NCI-H2029 (cell line): ENCODE measurements around the gene TTC29.
"Not testable (repeated sequence)": the region's sequence is repeated elsewhere in the genome, so short reads cannot be mapped to it uniquely, and the experiment has no call there.

Experiments
- DNase-seq: peaks from one replicate; lab custom pipeline; 2025; lab: John Stamatoyannopoulos, UW

Gene TTC29

DNA sequence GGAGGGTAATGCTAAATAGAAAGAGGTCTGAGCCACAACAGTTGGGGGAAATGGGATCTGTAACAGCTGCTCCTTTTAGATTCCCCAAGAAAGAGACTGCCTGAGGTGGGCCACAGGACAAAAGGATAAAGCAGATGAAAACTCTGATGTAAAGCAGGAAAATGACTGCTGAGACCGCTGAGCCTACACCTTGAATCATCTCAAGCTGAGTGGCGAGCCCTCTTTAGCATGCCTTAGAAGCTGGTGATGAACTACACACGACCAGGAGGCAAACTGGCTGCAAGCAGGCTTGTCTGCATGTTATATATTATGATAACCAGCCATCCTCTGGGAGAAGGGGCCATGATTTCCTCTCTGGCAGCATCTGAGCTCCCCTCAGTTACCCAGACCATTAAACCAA, 88.4 kb downstream of the TTC29 start:
- DNase-seq = no peak

DNA sequence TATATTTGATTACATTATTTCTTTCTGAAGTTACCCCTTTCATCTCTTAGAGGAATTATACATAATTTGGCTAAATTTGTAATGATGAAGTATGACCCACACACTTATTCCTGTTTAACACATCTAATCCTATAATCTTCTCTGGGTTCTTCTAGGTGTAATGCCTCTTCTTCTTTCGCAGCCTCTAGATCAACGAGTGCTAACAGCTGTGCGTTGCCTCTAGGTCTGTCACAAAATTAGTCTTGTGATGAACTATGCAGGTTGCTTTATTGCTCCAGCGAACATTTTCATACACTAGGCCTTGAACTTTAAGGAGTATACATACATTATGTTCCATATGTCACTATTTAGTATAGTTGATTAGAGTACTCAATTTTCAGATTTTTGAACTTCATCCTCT, 89.9 kb downstream of the TTC29 start:
- DNase-seq = no peak

DNA sequence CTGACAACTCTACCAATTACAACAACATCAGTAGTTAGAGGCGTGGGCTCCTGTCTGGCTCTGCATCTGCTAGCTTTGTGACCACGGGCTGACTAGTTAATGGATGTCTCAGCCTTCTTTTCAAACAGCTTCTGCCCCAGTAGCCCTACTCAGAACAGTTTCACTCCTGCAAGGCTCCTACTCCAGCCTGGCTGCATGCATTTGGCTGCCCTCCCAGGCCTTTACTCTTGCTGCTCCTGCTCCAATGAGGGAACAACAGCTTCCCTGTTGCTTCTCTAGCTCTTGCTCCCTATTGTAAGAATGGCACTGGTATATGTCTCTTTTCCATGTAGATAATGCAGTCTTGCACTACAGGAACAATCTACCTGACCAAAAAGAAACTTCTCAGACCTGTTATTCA, 93.3 kb downstream of the TTC29 start:
- no peak for DNase-seq

- DNase-seq = no peak
Measured at GRCh38 chr4:146847345-146847744, 98.3 kb downstream of the TTC29 start.

GRCh38 chr4:146846882-146847281, 98.8 kb downstream of the TTC29 start:
- no peak for DNase-seq

- DNase-seq = no peak
Measured at GRCh38 chr4:146844761-146845160, 100.9 kb downstream of the TTC29 start.

DNA sequence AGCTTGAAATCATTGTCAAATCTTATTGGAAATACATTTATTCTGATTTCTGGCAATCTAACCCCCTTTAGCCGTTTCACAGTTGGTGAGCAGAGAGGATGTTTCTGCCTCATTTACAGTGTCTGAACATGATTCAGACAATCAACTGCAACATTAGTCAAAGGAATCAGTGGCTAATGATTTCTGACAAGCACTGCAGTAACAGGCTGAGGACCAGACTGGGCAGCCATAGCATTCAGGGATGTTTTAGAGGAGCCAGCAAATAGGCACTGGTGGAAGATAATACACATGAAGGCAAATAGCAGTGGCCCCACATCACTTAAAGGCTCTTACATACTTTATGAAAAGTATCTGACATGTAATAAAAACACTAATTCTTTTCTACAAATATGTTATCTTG, 102.8 kb downstream of the TTC29 start:
- no peak for DNase-seq

- no peak for DNase-seq
Measured at GRCh38 chr4:146840731-146841130, 104.9 kb downstream of the TTC29 start.

DNA sequence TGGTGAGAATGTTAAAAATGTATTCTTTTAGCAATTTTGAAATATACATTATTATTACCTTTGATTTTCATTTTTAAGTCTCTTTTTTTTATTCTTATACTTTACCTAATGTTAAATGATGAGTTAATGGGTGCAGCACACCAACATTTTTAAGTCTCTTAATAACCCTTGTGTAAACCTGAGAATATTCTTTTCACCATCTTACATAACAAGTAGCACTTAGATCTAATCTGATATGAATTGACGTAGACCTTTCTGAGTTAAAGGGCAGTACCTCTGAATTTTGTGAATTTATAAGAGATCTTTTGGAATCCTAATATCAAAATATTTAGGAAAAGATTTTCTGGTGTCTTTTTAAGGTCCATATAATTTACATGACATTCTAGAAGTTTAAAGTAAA, 110.6 kb downstream of the TTC29 start:
- DNase-seq = no peak

- DNase-seq = no peak
Measured at GRCh38 chr4:146834263-146835034, 111.2 kb downstream of the TTC29 start.

DNA sequence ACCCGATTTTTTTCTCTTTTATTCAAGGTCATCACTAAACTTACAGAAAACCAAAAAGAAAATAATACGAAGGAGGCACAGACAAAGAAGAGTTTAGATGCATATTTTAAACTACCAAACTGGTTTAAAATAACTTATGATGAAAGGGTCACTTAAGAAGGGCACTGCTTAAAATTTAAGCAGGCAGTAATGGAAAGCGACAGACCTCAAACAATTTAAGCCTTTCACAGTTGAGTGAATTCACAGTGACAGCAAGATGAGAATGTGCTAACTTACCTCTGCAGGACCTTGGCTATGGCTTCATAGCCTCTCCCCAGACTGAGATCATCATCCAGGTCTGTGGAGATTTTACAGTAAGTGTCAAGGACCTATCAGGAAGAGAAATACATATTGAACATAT, 112.1 kb downstream of the TTC29 start:
- DNase-seq = no peak

GRCh38 chr4:146822980-146823379, 122.7 kb downstream of the TTC29 start:
- not testable (repeated sequence) for DNase-seq

- no peak for DNase-seq
Measured at GRCh38 chr4:146814750-146815149, 130.9 kb downstream of the TTC29 start.

DNA sequence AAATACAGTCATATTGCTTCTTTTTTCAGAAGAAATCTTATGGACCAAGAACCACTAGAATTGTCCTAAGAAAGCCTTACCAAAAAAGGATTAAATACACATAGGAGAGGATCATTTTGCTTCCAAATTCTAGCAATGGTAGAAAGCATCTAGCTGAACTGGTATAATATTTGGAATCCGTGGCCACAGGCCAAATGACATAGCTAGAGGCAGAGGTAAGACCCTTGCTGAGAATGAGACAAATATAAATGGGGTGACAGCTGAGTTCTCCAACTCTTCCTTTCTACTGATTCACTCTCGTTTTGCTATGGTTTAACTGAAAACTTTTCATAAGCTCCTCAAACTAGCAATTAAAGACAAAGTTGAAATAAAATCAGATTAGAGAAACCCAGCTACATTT, 150.0 kb downstream of the TTC29 start:
- DNase-seq = no peak

- DNase-seq = no peak
Measured at GRCh38 chr4:146793727-146794126, 151.9 kb downstream of the TTC29 start.

DNA sequence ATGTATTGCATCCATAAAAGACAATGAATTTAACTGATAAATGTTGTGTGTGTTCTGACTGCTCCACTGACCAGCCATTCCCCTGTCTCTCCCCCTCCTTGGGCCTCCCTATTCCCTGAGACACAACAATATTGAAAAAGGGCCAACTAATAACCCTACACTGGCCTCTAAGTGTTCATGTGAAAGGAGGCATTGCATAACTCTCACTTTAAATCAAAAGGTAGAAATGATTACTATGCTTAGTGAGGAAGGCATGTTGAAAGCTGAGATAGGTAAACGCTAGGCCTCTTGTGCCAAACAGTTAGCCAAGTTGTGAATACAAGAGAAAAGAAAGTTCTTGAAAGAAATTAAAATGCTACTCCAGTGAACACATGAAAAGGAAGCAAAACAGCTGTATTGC, 154.2 kb downstream of the TTC29 start:
- no peak for DNase-seq

DNA sequence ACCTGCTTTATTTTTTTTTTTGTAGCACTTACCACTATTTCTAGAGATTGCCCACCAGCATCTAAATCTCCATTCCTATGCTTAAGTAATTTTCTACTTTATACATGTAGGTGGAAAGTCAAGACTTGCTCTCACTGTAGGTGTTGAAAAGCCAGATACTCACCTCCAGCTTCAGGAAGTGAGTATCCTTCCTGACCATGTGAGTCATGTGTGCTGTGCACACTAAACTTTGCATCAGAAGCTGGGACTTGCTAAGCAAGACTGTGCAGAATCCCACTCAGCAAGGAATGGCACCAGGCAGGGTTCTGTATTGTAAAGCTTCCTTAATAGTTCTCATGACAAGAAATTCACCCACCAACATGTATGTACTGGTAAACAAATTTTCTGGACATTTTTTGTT, 155.1 kb downstream of the TTC29 start:
- DNase-seq = no peak

GRCh38 chr4:146787731-146788130, 157.9 kb downstream of the TTC29 start:
- no peak for DNase-seq

- no peak for DNase-seq
Measured at GRCh38 chr4:146776691-146777090, 169.0 kb downstream of the TTC29 start.

- no peak for DNase-seq
Measured at GRCh38 chr4:146763560-146763959, 182.1 kb downstream of the TTC29 start.

- DNase-seq = no peak
Measured at GRCh38 chr4:146762016-146762415, 183.6 kb downstream of the TTC29 start.

GRCh38 chr4:146742416-146742815, 203.2 kb downstream of the TTC29 start:
- DNase-seq = no peak

DNA sequence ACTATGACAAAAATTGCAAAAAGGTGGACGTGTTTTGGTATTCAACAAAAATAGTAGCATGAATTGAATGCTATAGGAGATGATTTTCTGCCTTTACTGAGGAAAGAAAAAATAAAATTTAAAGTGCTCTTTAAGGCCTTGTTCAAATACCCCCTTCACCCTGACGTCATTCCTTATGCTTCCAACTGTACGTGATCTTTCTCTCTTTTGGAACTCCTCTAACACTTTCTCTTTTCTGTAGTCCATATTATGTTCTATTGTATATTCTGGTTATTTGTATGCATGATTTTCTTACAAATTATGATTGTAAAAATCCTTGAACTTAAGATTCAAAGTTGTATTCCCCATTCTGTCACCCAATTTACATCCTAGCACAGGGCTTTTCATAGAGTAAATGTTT, 206.5 kb downstream of the TTC29 start:
- DNase-seq = no peak

DNA sequence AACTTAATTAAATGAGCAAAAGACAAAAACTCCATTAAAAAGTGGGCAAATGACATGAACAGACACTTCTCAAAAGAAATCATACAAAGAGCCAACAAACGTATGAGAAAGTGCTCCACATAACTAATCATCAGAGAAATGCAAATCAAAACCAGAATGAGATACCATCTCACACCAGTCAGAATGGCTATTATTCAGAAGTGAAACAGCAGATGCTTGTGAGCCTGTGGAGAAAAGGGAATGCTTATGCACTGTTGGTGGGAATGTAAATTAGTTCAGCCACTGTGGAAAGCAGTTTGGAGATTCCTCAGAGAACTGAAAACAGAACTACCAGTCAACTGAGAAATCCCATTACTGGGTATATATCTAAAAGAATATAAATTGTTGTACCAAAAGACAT, 222.1 kb downstream of the TTC29 start:
- not testable (repeated sequence) for DNase-seq
